Measurements from ENCODE around the gene SEMA5A.

DNA sequence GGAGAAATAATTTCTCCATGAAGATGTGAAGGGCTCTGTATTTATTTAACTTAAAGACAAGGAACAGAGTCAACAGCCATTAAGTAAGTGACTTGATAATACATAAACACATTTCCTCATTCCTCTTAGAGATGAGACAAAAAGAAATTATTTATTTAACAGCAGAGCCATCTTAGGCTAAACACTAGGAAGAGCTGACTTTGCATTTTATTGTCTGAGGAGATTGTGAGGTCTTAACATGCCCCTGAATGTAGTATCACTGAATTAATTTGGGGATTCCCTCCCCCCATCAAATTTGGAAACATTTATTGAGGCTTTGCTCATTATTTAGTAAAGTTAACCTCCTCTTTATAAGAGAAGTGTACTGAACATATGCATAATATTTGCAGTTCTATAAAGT is 49.0 kb upstream of the SEMA5A start:
- TF ChIP-seq, protein P1, sequence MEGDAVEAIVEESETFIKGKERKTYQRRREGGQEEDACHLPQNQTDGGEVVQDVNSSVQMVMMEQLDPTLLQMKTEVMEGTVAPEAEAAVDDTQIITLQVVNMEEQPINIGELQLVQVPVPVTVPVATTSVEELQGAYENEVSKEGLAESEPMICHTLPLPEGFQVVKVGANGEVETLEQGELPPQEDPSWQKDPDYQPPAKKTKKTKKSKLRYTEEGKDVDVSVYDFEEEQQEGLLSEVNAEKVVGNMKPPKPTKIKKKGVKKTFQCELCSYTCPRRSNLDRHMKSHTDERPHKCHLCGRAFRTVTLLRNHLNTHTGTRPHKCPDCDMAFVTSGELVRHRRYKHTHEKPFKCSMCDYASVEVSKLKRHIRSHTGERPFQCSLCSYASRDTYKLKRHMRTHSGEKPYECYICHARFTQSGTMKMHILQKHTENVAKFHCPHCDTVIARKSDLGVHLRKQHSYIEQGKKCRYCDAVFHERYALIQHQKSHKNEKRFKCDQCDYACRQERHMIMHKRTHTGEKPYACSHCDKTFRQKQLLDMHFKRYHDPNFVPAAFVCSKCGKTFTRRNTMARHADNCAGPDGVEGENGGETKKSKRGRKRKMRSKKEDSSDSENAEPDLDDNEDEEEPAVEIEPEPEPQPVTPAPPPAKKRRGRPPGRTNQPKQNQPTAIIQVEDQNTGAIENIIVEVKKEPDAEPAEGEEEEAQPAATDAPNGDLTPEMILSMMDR (IDR thresholded peaks at IDR 0.05), result no peak
- TF ChIP-seq POLR2A (IDR thresholded peaks at IDR 0.05), result no peak

Measured in lower leg skin (tissue), 3 donors.